HG03442 (cell line): ENCODE data around the gene ACTMAP.

ENCODE experiments used
- ATAC-seq: cut with Tn5 transposase; IDR thresholded peaks from one replicate; pipeline ENCODE4 v1.9.1; 2021; ENCODE audit warnings: mild to moderate bottlenecking, moderate library complexity; ENCODE audit not compliant: unreplicated experiment

ACTMAP gene

GRCh38 chr19:40701758-40702157, 48.5 kb downstream of the ACTMAP start:
- ATAC-seq, result no peak

DNA sequence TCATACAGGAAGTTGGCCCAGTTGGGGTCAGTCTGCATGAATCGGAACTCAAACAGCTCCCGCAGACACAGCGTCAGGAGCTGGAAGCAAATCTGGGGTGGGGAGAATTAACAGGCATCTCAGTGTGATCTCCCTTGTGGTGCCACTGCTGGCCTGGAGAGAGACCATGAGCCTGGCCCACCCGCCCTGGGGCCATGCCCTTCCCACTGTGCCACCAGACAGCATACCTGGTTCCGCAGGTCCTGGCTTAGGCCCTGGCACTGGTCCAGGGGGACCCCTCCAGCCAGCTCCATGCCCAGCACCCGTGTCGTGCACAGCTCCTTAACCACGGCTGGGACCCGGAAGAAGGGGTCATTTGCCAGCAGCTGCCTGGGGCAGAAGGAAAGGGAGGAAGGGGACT, 50.2 kb downstream of the ACTMAP start:
- ATAC-seq, result no peak

GRCh38 chr19:40697007-40697406, 53.3 kb downstream of the ACTMAP start:
- ATAC-seq, result no peak

- no peak for ATAC-seq
Measured at GRCh38 chr19:40695881-40696280, 54.4 kb downstream of the ACTMAP start.

GRCh38 chr19:40693896-40694295, 56.4 kb downstream of the ACTMAP start:
- ATAC-seq, result no peak

DNA sequence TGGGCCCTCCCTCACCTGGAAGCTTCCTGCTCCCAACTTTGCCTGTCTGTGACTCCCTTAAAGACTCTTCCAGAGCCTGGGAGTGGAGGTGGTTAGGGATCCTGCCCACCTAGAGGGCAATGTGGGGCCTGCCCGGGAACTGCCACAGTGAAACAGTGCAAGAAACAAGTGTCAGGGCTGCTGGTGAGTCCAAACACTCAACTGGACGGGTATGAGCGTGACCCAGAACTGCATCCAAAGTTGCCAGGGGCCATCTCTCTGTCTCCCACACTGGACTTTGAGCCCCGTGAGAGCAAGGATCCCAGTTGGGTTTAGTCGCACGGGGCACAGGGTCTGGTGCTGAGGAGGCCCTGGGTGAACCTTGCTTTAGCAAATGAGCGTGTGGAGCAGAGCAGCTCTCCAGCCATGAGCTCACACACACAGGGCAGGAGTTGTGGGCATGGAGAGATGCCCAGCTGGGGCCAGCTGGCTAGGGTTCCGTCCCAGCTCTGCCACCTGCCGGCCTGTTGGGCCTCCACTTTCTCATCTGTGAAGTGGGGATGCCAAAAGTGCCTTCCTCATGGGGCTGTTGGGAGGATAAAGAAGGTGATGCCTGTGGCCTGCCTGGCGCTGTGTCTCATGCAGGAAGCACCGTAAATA, 57.0 kb downstream of the ACTMAP start:
- ATAC-seq, result no peak

DNA sequence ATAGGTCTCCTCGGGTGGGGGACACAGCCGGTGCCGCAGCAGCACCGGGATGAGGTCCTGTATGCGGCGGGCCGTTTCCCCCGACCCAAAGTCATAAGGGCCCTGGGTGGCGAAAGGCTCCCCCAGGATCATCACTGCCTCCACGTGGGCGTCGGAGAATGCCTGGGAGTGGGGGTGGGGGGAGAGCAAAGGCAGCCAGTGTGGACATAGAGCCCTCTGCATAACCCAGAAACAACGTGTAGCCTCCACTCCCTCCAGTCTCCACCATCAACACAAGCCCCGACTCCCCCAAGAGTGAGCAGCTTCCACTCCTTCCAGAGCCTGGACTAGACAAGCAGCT, 58.1 kb downstream of the ACTMAP start:
- ATAC-seq, result no peak

DNA sequence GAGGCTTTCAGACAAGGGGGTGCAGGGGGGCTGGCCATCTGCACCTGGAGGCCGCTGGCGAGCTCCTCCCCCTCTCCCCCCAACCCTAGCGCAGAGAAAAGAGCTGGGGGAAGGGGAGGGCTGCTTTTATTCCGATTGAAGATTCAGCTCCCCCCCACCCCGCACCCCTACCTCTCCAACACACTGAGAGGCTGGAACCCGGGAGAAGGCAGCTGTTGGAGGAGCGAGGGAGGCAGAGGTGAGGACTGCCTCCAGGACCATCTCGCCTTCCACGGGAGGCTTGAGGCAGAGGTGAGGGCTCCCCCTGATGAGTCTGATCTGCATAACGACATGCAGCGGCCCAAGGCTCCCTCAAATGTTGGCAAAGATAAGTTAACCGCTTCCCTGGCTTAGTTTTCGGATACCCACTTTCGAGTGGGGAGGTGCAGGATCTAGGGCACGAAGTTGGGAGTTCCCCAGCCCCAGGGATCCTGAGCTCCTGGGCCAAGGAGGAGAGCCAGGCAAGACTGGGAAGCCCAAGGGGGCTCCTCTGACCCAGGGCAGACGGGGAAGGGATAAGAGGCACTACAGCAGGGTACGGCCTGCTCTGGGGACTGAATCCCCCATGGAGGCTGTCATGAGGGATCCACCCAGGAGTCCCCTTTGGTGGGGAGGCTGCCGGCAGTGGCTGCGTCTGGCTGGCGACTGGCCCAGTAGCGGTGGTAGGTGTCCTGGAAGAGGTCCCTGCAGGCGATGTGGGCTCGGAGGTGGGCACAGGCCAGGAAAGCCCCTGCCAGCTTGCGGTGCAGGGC, 58.7 kb downstream of the ACTMAP start:
- no peak for ATAC-seq
